HL-60/S4 (cell line): ENCODE results near the gene PERP.
"Not testable (repeated sequence)": the region's sequence is repeated elsewhere in the genome, so short reads cannot be mapped to it uniquely, and the experiment has no call there.

Source experiments
- in situ Hi-C: fragments of 300-500 bp; cut with MboI; formaldehyde crosslinking; loops from 2 replicates; pipeline ENCODE4 v1.14.3; 2022; ENCODE audit warnings: low sequenced_read_pairs

Gene PERP

DNA sequence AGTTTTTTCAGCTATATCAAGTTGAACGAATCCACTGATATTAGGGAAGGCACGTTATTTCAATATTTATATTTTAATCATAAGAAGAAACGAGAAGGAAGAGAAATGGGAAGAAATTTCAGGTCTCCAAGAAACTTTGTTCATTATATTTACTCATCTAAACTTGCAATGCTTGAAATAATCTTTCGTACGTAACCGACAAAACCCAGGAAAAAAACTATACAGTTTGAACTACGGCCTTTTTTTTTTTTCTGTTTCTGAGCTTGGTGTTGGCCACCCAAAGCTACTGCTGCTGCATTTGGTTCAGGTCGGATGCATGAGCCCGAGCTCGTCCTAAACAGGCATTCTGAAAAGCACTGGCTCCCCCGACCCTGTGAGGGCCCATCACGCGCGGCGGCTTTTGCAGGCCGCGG, 548 bp downstream of the PERP start:
- in situ Hi-C loops = loop anchor here (25.0 kb wide), 3 partner anchors 419 to 1256 kb away; partner anchors contain the start of genes CCDC28A and CITED2

DNA sequence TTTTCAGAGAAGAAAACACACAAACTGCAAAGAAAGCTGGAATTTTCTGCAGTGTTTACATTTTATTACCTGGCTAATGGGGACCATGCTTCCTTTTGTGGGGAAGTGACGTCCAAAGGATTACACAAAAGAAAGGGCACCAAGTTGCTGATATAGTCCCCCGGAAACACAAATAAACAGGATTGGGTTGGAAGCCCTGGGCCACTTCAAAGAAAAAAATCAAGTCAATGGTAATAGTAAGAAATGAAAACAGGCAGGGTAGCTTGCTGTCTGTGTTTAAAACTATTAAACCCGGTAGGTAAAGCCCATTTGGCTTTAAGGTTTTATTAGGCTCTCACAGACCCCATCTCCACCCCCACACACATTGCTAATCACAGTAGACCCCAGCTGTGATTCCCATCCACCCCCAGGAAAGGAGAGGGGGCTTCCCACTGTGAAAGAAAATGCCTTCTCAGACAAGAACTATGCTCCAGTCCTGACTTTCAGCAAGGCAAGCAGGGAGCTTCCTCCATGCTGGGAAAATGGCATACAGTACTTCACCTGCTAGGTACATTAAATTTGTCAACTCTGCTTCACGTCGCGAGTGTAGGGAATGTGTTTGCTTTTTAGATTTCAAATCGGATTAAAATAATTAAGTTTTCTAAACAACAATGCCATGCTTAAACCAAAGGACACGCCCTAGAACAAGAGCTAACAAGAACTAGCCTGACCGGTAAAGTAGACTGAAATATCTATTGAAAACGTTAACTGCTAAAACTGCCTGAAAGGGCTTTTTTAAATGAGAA, 1.1 kb downstream of the PERP start:
- in situ Hi-C loops = loop anchor here (25.0 kb wide), 3 partner anchors 419 to 1256 kb away; partner anchors contain the start of genes CCDC28A and CITED2

DNA sequence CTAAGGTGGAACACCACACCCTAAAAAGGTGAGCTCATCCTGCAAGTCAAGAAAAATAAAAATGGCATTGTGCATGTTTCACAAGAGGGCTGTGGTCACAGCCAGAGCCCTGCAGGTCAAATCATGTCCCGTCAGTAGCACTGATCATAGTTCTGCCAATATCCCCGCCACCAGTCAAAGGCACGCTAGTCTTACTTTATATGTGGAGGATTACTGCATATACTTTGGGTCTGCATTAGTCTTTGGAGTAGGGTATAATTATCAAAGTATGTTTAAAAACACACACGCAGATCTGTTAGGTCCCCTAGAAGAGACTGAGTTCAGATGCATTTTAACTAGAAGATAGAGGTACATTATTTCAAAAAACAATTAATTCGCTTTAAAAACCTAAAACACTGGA, 1.8 kb downstream of the PERP start:
- in situ Hi-C loops = loop anchor here (25.0 kb wide), 3 partner anchors 418 to 1257 kb away; partner anchors contain the start of genes CCDC28A and CITED2

GRCh38 chr6:138104618-138105213, 2.5 kb downstream of the PERP start:
- in situ Hi-C loops = loop anchor here (25.0 kb wide), 3 partner anchors 417 to 1258 kb away; partner anchors contain the start of genes CCDC28A and CITED2

DNA sequence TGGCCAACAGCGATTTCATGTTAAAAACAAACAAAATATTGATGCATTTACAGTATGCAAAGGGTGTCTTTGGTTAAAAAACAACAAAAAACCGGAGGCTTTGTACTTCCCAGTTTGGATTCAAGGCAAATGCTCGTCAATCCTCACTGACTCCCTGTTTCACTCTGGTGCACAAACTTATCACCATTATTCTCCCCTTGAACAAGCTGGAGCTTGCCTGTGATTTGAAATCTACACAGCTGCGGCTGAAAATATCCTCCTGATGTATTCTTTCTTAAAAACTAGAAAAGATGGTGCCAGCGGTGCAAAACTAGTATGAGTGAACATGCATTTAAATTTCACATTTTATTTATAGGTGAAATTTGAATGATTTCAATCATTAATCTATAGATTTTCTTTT, 3.3 kb downstream of the PERP start:
- in situ Hi-C loops = loop anchor here (25.0 kb wide), 3 partner anchors 417 to 1258 kb away; partner anchors contain the start of genes CCDC28A and CITED2

GRCh38 chr6:138101946-138102731, 5.1 kb downstream of the PERP start:
- in situ Hi-C loops = loop anchor here (25.0 kb wide), 3 partner anchors 415 to 1260 kb away; partner anchors contain the start of genes CCDC28A and CITED2

- in situ Hi-C loops = loop anchor here (25.0 kb wide), 3 partner anchors 413 to 1262 kb away; partner anchors contain the start of genes CCDC28A and CITED2
Observed at GRCh38 chr6:138099832-138100231, 7.4 kb downstream of the PERP start.

DNA sequence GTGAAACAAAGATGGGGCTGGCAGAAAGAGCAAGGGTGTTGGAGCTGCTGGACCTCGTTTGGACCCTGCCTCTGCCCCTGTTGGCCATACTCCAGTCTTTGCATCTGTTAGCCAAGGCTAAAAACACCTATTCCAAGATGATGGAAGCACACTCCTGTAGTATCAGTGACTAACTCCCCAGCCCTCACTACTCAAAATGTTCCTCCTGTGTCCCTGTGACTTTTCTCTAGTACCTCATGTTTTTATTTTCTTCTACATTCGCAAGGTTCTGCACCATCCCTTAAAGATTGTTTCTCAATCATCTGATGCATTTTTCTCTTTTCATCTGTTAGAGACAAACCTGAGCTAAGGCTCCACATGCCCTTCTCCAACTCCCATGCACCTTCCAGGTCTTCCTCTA, 8.9 kb downstream of the PERP start:
- in situ Hi-C loops = no loop called here

- in situ Hi-C loops = no loop called here
Observed at GRCh38 chr6:138094260-138094659, 13.0 kb downstream of the PERP start.

DNA sequence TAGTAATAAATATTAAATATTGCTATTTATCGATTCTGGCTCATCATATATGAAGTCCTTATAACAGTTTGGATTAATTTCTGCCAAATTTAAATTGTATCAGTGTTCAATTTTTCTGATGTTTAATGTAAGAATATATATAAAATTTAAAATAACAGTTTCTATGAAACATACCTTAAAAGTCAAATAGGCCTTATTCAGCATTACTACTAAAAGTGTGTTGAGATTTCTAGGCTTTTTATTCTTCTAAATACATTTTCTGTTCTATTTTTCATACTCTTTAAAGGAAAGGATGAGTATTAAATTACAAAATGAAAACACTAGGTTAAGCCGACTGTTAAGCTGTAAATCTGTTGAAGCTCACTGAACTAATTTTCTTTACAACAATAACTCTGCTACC, 13.6 kb downstream of the PERP start:
- in situ Hi-C loops = no loop called here

DNA sequence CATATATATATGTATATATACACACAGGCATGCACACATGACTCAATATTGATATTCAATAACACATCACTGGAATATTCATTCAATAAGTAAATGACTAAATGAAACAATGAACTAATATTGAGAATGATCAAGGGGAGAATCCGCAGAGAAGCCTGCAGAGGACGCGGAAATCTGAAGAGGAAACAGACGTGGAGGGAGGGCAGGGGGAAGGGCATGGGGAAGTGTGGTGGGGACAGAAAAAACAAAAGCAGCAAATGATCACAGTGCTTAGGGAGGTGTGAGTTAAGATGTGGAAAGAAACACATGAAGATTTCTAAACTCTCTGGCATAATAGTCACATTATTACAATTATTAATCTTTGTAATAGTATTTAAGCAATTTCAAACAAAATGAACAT, 14.5 kb downstream of the PERP start:
- in situ Hi-C loops = no loop called here

GRCh38 chr6:138089325-138089724, 17.9 kb downstream of the PERP start:
- in situ Hi-C loops = no loop called here

DNA sequence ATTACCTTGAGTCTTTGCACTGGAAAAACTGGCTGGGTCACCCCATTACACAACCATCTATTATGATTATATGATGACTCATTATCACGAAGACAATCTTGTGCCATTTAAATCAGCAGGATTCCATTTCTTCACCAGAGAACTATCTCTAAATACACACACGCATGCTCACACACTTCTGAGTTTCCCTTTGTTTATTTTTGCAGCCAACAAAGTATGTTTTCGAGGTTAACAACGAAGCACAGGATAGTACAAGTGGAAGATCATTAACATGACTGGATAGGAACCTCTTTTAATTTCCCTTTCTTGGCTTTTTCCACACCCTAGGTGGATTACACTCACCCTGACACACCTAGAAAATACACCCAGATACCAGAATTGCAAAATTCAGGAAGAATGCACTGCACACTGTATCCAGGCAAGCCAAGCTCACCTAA, 18.9 kb downstream of the PERP start:
- in situ Hi-C loops = no loop called here

DNA sequence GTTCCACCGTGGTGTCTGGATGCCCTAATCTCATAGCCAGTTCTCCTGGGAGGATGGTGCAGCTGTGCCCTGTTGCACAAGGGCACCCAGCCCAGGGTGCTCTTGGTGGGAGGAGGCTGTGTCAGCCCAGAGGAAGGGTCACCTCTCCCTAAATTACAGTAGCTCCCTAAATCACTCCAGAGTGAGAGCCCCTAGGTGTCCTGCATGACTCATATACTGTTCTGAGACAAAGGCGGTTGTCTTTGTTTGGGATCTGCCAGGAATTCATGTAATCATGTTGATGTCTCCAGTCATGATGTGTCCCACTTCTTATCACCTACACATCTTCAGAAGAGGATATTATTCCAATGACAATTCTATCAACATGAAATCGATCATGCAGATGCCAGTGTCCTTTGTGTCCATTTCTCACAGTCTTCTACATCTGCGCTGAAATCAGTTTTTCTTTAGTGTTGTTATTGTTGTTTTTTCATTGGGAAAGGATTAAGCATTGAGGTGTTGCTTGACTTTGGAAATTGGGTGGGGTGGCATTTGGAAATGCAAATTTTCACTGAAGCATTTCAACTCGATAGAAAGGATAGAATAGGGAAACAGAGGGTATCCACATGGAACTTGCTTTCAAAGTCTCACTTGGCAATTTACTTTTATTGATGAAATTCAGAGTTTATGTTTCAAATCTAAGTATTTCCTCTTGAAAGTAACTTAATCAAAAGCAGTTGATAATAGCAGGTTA, 19.5 kb downstream of the PERP start:
- in situ Hi-C loops = no loop called here

- in situ Hi-C loops = no loop called here
Observed at GRCh38 chr6:138086573-138087196, 20.5 kb downstream of the PERP start.

DNA sequence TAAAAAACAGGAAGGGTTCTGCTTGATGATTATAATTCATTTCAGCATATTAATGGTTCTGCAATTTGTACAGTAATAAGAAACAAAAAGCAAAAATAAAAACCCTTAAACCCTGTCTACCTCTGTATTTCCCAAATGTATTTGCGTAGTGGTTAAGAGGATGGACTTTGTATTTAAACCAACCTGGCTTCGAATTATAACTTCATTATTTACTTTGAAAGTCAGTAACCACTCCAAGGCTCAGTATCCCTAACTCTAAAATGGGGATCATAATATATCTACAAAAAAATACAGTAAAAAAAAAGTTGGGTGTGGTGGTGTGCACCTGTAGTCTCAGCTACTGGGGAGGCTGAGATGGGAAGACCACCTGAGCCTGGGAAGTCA, 21.4 kb downstream of the PERP start:
- in situ Hi-C loops = no loop called here

DNA sequence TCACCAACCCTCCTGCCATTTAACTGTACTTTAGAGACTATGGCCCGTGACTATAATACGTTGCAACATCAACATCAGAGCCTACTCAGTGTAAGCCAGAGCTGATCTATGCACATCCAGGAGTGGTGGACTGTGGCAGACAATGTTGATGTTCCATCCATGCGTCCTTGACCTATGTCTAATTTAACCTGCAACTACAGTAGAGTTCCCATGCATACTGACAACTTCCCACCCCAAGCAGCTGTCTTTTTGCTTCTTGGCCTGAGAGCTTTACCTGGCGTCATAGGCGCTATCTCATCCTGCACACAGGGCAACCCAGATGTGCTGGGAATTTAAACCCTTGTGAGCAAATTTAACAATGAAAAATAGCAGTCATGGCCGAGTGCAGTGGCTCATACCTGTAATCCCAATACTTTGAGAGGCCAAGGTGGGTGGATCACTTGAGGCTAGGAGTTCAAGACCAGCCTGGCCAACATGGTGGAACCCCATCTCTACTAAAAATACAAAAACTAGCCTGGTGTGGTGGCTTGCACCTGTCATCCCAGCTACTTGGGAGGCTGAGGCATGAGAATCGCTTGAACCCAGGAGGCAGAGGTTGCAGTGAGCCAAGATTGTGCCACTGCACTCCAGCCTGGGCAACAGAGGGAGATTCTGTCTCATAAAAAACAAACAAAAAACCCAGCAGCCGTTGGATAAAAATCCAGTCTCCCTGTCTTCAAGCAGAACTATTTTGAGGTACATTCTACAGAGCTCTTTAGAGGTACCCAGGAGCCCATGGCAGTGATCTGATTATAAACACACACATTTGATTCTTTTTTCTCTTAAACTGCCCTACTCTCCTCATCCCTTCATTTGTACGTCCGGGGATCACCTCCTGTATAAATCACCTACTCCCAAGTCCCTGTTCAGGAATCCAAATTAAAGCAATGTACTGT, 22.0 kb downstream of the PERP start:
- in situ Hi-C loops = no loop called here

DNA sequence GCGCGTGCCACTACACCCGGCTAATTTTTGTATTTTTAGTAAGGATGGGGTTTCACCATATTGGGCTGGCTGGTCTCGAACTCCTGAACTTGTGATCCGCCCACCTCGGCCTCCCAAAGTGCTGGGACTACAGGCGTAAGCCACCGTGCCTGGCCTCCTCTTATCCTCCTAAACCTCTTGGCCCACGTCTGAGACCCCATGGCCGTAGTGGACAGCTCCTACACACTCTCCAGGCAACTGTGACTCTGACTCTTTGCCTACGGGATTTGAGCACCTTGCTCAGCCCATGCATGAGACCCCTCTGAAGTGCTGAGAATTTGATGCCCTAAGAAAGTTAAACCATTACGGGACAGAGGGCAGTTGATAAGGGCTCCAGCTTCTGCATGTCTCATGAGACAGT, 25.0 kb downstream of the PERP start:
- in situ Hi-C loops = no loop called here

DNA sequence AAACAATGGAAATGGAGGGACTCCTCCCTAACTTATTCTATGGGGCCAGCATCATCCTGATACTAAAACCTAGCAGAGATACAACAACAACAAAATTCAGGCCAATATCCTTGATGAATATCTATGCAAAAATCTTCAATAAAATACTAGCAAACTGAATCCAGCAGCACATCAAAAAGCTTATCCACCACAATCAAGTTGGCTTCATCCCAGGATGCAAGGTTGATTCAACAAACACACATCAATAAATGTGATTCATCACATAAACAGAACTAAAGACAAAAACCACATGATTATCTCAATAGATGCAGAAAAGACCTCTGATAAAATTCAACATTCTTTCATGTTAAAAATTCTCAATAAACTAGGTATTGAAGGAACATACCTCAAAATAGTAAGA, 27.7 kb downstream of the PERP start:
- in situ Hi-C loops = not testable (repeated sequence)
